ENCODE measurements around the gene ATP13A5. TPM values are rescaled to one million over a fixed set of nuclear protein-coding genes. Genes with fewer than 3 reads are reported as not detected.

Gene ATP13A5
- total RNA-seq, 1 experiment from 2014 or later, result not detected

GRCh38 chr3:193240850-193241706, 137.5 kb downstream of the ATP13A5 start, which contains the start of gene PLAAT1:
Gene PLAAT1 (plus strand): TSS chr3:193241222. CDS start chr3:193255651, 14,429 bp downstream.
- POLR2A ChIA-PET, result no interaction called here
- intact Hi-C loops (cut with micrococcal nuclease; ENCODE audit: unreplicated experiment) (no loop called here), in situ Hi-C loops (cut with HindIII; ENCODE audit: low pct_unique_long_range_greater_than_20kb, low sequenced_read_pairs) (no loop called here)
- TF ChIP-seq REST (IDR thresholded peaks at IDR 0.05; ENCODE audit: insufficient read depth in 1 of 2, low read depth in 2 of 2, low read length in 1 of 2) (no peak), TCF7L2 (IDR thresholded peaks at IDR 0.05; ENCODE audit: low read depth, low read length) (peak; percentile 67; the same call in 1 of the 2 replicates)
- H3K27ac ChIP-seq (ENCODE audit: low read length), result peak within 1 kb of the TSS; percentile 44
- DNase-seq (ENCODE audit: low read depth, low spot score) (no peak), ATAC-seq (peak; percentile 95)
- CTCF ChIA-PET, result interaction anchor here (0.6 kb wide), 3 partner anchors 36 to 347 kb away, joined by 3 to 4 read pairs (median 3); no protein-coding TSS in a partner anchor
- no TSS peak for BruUV-seq (replicated peaks)
- H3K27me3 ChIP-seq (ENCODE audit: control insufficient read depth, insufficient read depth, low read length), result peaks cover 9% of the 10 kb centered on the region
- H3K9me3 ChIP-seq (ENCODE audit: control insufficient read depth, insufficient read depth, low read depth, low read length), result no peaks in the 10 kb centered on the region
- H3K36me3 ChIP-seq (ENCODE audit: control insufficient read depth, insufficient read depth, low read length), result no peaks in the 10 kb centered on the region
- H3K4me1 ChIP-seq (ENCODE audit: control insufficient read depth, insufficient read depth, low read length), result no peaks in the 10 kb centered on the region
- peak within 1 kb of the TSS; percentile 49 to 76 for H3K4me3 ChIP-seq (ENCODE audit: low read depth in 2 of 2, low read length in 2 of 2)

GRCh38 chr3:193240436-193240849, 138.1 kb downstream of the ATP13A5 start:
- Histone ChIP-seq H3K27ac (ENCODE audit: low read length) (no peak overlapping the region), H3K27me3 (ENCODE audit: control insufficient read depth, insufficient read depth, low read length) (peaks cover 9% of the 10 kb centered on the region), H3K9me3 (ENCODE audit: control insufficient read depth, insufficient read depth, low read depth, low read length) (no peaks in the 10 kb centered on the region), H3K4me3 (ENCODE audit: low read depth in 2 of 2, low read length in 2 of 2) (peak overlapping the region; percentile 49 to 76), H3K4me1 (ENCODE audit: control insufficient read depth, insufficient read depth, low read length) (no peaks in the 10 kb centered on the region), H3K36me3 (ENCODE audit: control insufficient read depth, insufficient read depth, low read length) (no peaks in the 10 kb centered on the region)
- intact Hi-C loops (cut with micrococcal nuclease; ENCODE audit: unreplicated experiment), result no loop called here
- POLR2A ChIA-PET, result no interaction called here
- ATAC-seq (peak; percentile 47), DNase-seq (ENCODE audit: low read depth, low spot score) (no peak)
- CTCF ChIA-PET, result interaction anchor here (0.6 kb wide), 1 partner anchor 333 kb away, joined by 3 read pairs; no protein-coding TSS in a partner anchor
- no peak for TF ChIP-seq POLR2AphosphoS5 (IDR thresholded peaks at IDR 0.05; ENCODE audit: low read depth, low read length)
- TF ChIP-seq REST (IDR thresholded peaks at IDR 0.05; ENCODE audit: insufficient read depth in 1 of 2, low read depth in 2 of 2, low read length in 1 of 2), result no peak
- no peak for TF ChIP-seq CTCF (IDR thresholded peaks at IDR 0.05)
- no peak for TF ChIP-seq TCF7L2 (IDR thresholded peaks at IDR 0.05; ENCODE audit: low read depth, low read length)
- no peak for TF ChIP-seq SIN3A (IDR thresholded peaks at IDR 0.05; ENCODE audit: borderline replicate concordance, insufficient read depth, low read depth, low read length)
- in situ Hi-C loops (cut with HindIII; ENCODE audit: low pct_unique_long_range_greater_than_20kb, low sequenced_read_pairs), result no loop called here
- BruUV-seq (replicated peaks), result no TSS peak

All from Panc1 (cell line).